Measurements from ENCODE around the gene RS1.

DNA sequence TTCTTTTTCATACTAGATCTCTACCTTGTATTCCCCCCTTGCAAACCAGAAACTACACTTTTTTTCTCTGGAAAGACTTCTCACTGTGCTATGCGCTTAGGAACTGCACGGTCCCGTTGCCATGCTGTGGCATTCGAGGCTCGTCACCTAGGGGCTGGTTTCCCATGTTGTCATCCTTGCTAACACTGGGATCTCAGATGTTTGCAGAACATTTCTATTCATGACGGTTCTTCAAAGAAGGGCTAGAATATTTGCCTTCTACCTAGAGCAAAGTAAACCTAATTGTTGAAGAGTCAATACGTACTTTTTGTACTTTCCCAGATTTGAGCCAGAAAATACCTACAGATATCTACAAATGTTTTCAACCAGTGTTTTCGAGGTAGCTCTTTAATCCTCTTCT lies 41.0 kb downstream of the RS1 start:
- no peak for TF ChIP-seq CTCF (IDR thresholded peaks at IDR 0.05)
- TF ChIP-seq POLR2A (IDR thresholded peaks at IDR 0.05), result no peak

Measured in esophagus squamous epithelium (tissue), 4 donors.